GM12878 (cell line): ENCODE data around the gene ADCY2. TPM values are rescaled to one million over a fixed set of nuclear protein-coding genes. Genes with fewer than 3 reads are reported as not detected.

Source experiments
- ATAC-seq: fragments of 200-7000 bp; cut with Tn5 transposase; 3 replicates; pipeline ENCODE4 v1.9.1; 2020; ENCODE audit warnings: mild to moderate bottlenecking, moderate library complexity
- BruUV-seq: library from RNA; stranded (reverse); fragments of 400-500 nt; replicated peaks from 2 replicates; lab custom pipeline; 2021; lab: Mats Ljungman, UMichigan
- CTCF ChIA-PET: fragments of 300-600 bp; sonication (Branson Sonifier 250); formaldehyde crosslinking; extraction: SDS; loops from one replicate; lab custom pipeline; 2021; ENCODE audit warnings: inconsistent platforms; lab: Yijun Ruan, JAX
- POLR2A ChIA-PET: fragments of 350-600 bp; formaldehyde crosslinking; extraction: SDS; loops from one replicate; lab custom pipeline; 2021; ENCODE audit warnings: inconsistent platforms; lab: Charles Lee
- RAD21 ChIA-PET: fragments of 300-600 bp; sonication (Branson Sonifier 250); formaldehyde crosslinking; loops from one replicate; lab custom pipeline; 2023; ENCODE audit warnings: antibody characterized with exemption; ENCODE audit not compliant: unreplicated experiment; lab: Charles Lee
- SMC1A ChIA-PET: fragments of 300-600 bp; sonication (Branson Sonifier 250); formaldehyde crosslinking; loops from one replicate; lab custom pipeline; 2023; ENCODE audit not compliant: unreplicated experiment, uncharacterized antibody; lab: Charles Lee
- DNase-seq: peaks from one replicate; pipeline ENCODE4 v3.0.0-alpha.2; 2011; ENCODE audit warnings: low read depth, low spot score
- FAIRE-seq: peaks from 3 replicates; lab custom pipeline; 2011; peaks lifted over from hg19 to GRCh38; lab: Jason Lieb, UNC
- H2AFZ ChIP-seq: 2 replicates; pipeline ENCODE4 v1.6.0; 2011; ENCODE audit warnings: low read depth, low read length, control low read depth; ENCODE audit not compliant: control insufficient read depth
- H3K27ac ChIP-seq: 2 replicates; pipeline ENCODE4 v1.5.1; 2011; ENCODE audit warnings: control low read depth; ENCODE audit not compliant: control insufficient read depth, insufficient read depth
- H3K27me3 ChIP-seq, 2 experiments: replicated peaks in 1 of 2; 2 replicates each; pipeline versions ENCODE4 v1.6.0 to v1.6.1; 2011; ENCODE audit warnings: low read length in 1 of 2; ENCODE audit not compliant: control insufficient read depth in 2 of 2, insufficient read depth in 2 of 2
- H3K36me3 ChIP-seq, 2 experiments: 2 replicates each; pipeline ENCODE4 v1.5.1; 2011; ENCODE audit warnings: low read length in 1 of 2; ENCODE audit not compliant: control insufficient read depth in 2 of 2, insufficient read depth in 2 of 2
- H3K4me1 ChIP-seq: 2 replicates; pipeline ENCODE4 v1.6.1; 2011; ENCODE audit warnings: mild to moderate bottlenecking, low read length, moderate library complexity, mixed read lengths; ENCODE audit not compliant: control insufficient read depth, insufficient read depth
- H3K4me2 ChIP-seq: 2 replicates; pipeline ENCODE4 v1.6.0; 2011; ENCODE audit warnings: control low read depth; ENCODE audit not compliant: control insufficient read depth, insufficient read depth
- H3K4me3 ChIP-seq: fragments of 200-600 bp; sonication (generic); 2 replicates; pipeline ENCODE4 v1.5.1; 2016
- H3K79me2 ChIP-seq: 2 replicates; pipeline ENCODE4 v1.6.0; 2011; ENCODE audit warnings: low read length; ENCODE audit not compliant: control insufficient read depth, insufficient read depth
- H3K9ac ChIP-seq: 2 replicates; pipeline ENCODE4 v1.8.0; 2011; ENCODE audit warnings: low read length, control low read depth, mixed read lengths; ENCODE audit not compliant: control insufficient read depth, insufficient read depth
- H3K9me3 ChIP-seq: replicated peaks from 3 replicates; pipeline ENCODE4 v1.5.1; 2011; ENCODE audit warnings: mild to moderate bottlenecking, low read length; ENCODE audit not compliant: control insufficient read depth, insufficient read depth
- H4K20me1 ChIP-seq: 2 replicates; pipeline ENCODE4 v1.6.0; 2011; ENCODE audit not compliant: control insufficient read depth, insufficient read depth
- BHLHE40 ChIP-seq, 2 experiments: fragments of 450-650 bp in 1 of 2; IDR thresholded peaks; 2 replicates each; pipeline ENCODE4 v1.6.1; 2011 to 2017; ENCODE audit warnings: low read depth in 2 of 2, borderline replicate concordance in 1 of 2, improper control_type of control experiment in 1 of 2, low read length in 1 of 2, mild to moderate bottlenecking in 1 of 2
- ESRRA ChIP-seq: IDR thresholded peaks from 2 replicates; pipeline ENCODE4 v1.6.1; 2012; ENCODE audit warnings: mild to moderate bottlenecking, low read length, improper control_type of control experiment
- EZH2 ChIP-seq: IDR thresholded peaks from 2 replicates; pipeline ENCODE4 v1.6.1; 2012; ENCODE audit warnings: low read depth, mild to moderate bottlenecking, control low read depth, inconsistent platforms, low read length, borderline replicate concordance; ENCODE audit not compliant: control insufficient read depth
- NR2C2 ChIP-seq: IDR thresholded peaks from 2 replicates; pipeline ENCODE4 v1.6.1; 2011; ENCODE audit warnings: borderline replicate concordance, low read depth; ENCODE audit not compliant: control insufficient read depth, insufficient read length
- PAX8 ChIP-seq: fragments of 450-650 bp; IDR thresholded peaks from 2 replicates; pipeline ENCODE4 v1.6.1; 2017; ENCODE audit warnings: mild to moderate bottlenecking, moderate library complexity
- RFX5 ChIP-seq: IDR thresholded peaks from 2 replicates; pipeline ENCODE4 v1.6.1; 2011; ENCODE audit warnings: low read depth, low read length, improper control_type of control experiment
- SIN3A ChIP-seq: IDR thresholded peaks from 2 replicates; pipeline ENCODE4 v1.6.1; 2012; ENCODE audit warnings: low read depth, low read length, improper control_type of control experiment
- SMAD1 ChIP-seq: fragments of 450-650 bp; IDR thresholded peaks from 2 replicates; pipeline ENCODE4 v1.6.1; 2018; ENCODE audit warnings: mild to moderate bottlenecking, low read depth; ENCODE audit not compliant: partially characterized antibody
- TAF1 ChIP-seq: IDR thresholded peaks from 2 replicates; pipeline ENCODE4 v1.6.1; 2011; ENCODE audit warnings: mild to moderate bottlenecking, low read depth, low read length, borderline replicate concordance
- TCF3 ChIP-seq: IDR thresholded peaks from 2 replicates; pipeline ENCODE4 v1.6.1; 2012; ENCODE audit warnings: low read depth, mild to moderate bottlenecking, low read length, borderline replicate concordance; ENCODE audit not compliant: insufficient read depth
- TCF7 ChIP-seq: IDR thresholded peaks from 2 replicates; pipeline ENCODE4 v1.6.1; 2014; ENCODE audit warnings: antibody characterized with exemption, borderline replicate concordance
- WRNIP1 ChIP-seq: IDR thresholded peaks from 2 replicates; pipeline ENCODE4 v1.6.1; 2011; ENCODE audit warnings: low read depth, low read length, improper control_type of control experiment, borderline replicate concordance
- WGBS: methylation state at CpG from one replicate; pipeline ENCODE4 v1.1.6; 2016; ENCODE audit warnings: low lambda C conversion rate; ENCODE audit not compliant: insufficient replicate concordance, insufficient coverage; ENCODE audit errors: missing lambda C conversion rate; 5-methylcytosine and 5-hydroxymethylcytosine counted together
- in situ Hi-C: fragments of 300-500 bp; cut with MboI; formaldehyde crosslinking; loops from 9 replicates; pipeline ENCODE4 v1.14.3; 2018; ENCODE audit warnings: mixed read lengths
- intact Hi-C: fragments of 100-400 bp; cut with micrococcal nuclease; formaldehyde crosslinking; loops from one replicate; pipeline ENCODE4 v1.14.2; 2022; ENCODE audit not compliant: unreplicated experiment
- polyA plus RNA-seq, 11 experiments: library from polyadenylated mRNA; depleted of rRNA in 4 of 11; unstranded in 6 of 11; stranded (reverse) in 5 of 11; fragments of >200 nt; fragmentation: Nextera tagmentation in 4 of 11; fragmentation: Illumina TruSeq in 1 of 11; extraction: Ambion mirVana in 4 of 11; extraction: Trizol in 1 of 11; gene quantifications; 1 replicate in 1 of 11; 2 replicates in 10 of 11; pipeline versions ENCODE4 v1.2.1 to v1.2.3, GENCODE V29; 2011 to 2016; ENCODE audit warnings: inconsistent platforms in 2 of 11, missing spikeins in 2 of 11, low read depth in 1 of 11
- total RNA-seq, 4 experiments: library from RNA; depleted of rRNA in 3 of 4; stranded (reverse); fragments of >200 nt in 3 of 4; fragmentation: Illumina TruSeq in 1 of 4; extraction: Trizol in 1 of 4; gene quantifications; 2 replicates each; pipeline versions ENCODE4 v1.2.1 to v1.2.3, GENCODE V29; 2013 to 2021
- TF ChIP-seq, protein P1 (sequence below): IDR thresholded peaks from 2 replicates; pipeline ENCODE4 v1.6.1; 2012; ENCODE audit warnings: low read depth, low read length, improper control_type of control experiment
- TF ChIP-seq, protein P2 (sequence below): fragments of 150-350 bp; IDR thresholded peaks from 2 replicates; pipeline ENCODE4 v1.6.1; 2014; ENCODE audit warnings: mild to moderate bottlenecking, low read depth, low read length

Gene ADCY2
- total and polyA plus RNA-seq, 10 of the 15 experiments (the other 5 are each of a cell fraction or from before 2014, with no cell fraction given): 0.07 to 0.26 TPM; not detected in 8

DNA sequence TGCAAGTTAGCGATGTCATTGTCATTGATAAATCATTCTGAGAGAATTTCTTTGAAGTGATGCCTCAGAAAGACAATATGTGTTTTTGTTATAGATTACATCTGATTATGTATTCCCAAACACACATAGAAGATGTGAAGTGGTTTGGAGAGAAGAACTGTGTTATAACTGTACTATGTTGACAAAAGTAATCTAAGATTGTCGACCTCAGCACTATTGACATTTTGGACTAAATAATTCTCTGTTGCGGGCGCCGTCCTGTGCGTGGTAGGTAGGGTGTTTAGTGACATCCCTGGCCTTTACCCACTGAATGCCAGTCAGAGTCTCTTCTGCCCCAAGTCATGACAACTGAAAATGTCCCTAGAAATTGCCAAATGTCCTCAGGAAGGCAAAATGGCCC is 377.2 kb downstream of the ADCY2 start:
- no peak overlapping the region for H3K9ac ChIP-seq

More for the DNA sequence above, 377.2 kb downstream of the ADCY2 start:
- no peak overlapping the region for H2AFZ ChIP-seq
- ATAC-seq (no peak), FAIRE-seq (no peak)
- no peak overlapping the region for H3K4me2 ChIP-seq
- no peak overlapping the region for H3K4me3 ChIP-seq
- POLR2A ChIA-PET: no interaction called here
- WGBS: 67% methylated on average over 6 of the region's 6 CpGs
- intact Hi-C loops: no loop called here
- H3K36me3 ChIP-seq: no peaks in the 10 kb centered on the region
- H3K27ac ChIP-seq: no peak overlapping the region
- H3K79me2 ChIP-seq: no peaks in the 10 kb centered on the region
- TF ChIP-seq EZH2: no peak
- TF ChIP-seq, protein P1, sequence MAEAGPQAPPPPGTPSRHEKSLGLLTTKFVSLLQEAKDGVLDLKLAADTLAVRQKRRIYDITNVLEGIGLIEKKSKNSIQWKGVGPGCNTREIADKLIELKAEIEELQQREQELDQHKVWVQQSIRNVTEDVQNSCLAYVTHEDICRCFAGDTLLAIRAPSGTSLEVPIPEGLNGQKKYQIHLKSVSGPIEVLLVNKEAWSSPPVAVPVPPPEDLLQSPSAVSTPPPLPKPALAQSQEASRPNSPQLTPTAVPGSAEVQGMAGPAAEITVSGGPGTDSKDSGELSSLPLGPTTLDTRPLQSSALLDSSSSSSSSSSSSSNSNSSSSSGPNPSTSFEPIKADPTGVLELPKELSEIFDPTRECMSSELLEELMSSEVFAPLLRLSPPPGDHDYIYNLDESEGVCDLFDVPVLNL: no peak
- TF ChIP-seq RFX5: no peak
- TF ChIP-seq BHLHE40 (IDR thresholded peaks at IDR 0.05; ENCODE audit: borderline replicate concordance in 1 of 2, low read depth in 2 of 2, low read length in 1 of 2): no peak
- TF ChIP-seq PAX8: no peak
- no peak for TF ChIP-seq TAF1
- no peak for TF ChIP-seq TCF7
- no peak for TF ChIP-seq SMAD1
- no peak for TF ChIP-seq WRNIP1
- TF ChIP-seq SIN3A: no peak
- TF ChIP-seq TCF3: no peak
- TF ChIP-seq, protein P2, sequence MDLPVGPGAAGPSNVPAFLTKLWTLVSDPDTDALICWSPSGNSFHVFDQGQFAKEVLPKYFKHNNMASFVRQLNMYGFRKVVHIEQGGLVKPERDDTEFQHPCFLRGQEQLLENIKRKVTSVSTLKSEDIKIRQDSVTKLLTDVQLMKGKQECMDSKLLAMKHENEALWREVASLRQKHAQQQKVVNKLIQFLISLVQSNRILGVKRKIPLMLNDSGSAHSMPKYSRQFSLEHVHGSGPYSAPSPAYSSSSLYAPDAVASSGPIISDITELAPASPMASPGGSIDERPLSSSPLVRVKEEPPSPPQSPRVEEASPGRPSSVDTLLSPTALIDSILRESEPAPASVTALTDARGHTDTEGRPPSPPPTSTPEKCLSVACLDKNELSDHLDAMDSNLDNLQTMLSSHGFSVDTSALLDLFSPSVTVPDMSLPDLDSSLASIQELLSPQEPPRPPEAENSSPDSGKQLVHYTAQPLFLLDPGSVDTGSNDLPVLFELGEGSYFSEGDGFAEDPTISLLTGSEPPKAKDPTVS: no peak
- TF ChIP-seq ESRRA: no peak
- TF ChIP-seq NR2C2: no peak
- TF ChIP-seq, all 136 proteins: peak for 0
- ChIA-PET RAD21 (no interaction called here), SMC1A (interaction anchor here (0.6 kb wide), 1 partner anchor 819 kb away, joined by 3 read pairs; no protein-coding TSS in a partner anchor), CTCF (interaction anchor here (0.9 kb wide), 1 partner anchor 19 kb away, joined by 3 read pairs; no protein-coding TSS in a partner anchor)
- Histone ChIP-seq H3K4me1 (no peaks in the 10 kb centered on the region), H3K27me3 (no peaks in the 10 kb centered on the region), H4K20me1 (no peaks in the 10 kb centered on the region), H3K9me3 (no peaks in the 10 kb centered on the region)
- in situ Hi-C loops: no loop called here
- no TSS peak for BruUV-seq
- no peak for DNase-seq
